SK-N-SH (cell line): Measurements from ENCODE around the gene GAP43. TPM values are rescaled to one million over a fixed set of nuclear protein-coding genes. Genes with fewer than 3 reads are reported as not detected.
A peak's percentile ranks its signal among the peaks of the same experiment; 100 is the strongest.

ENCODE experiments used
- CTCF ChIA-PET: fragments of 300-600, 350-600 bp; formaldehyde crosslinking; extraction: SDS; loops from one replicate; lab custom pipeline; 2021; lab: Yijun Ruan, JAX
- POLR2A ChIA-PET: fragments of 350-600 bp; sonication (Branson Sonifier 250); formaldehyde crosslinking; extraction: SDS; loops from one replicate; lab custom pipeline; 2020; ENCODE audit warnings: antibody characterized with exemption, inconsistent platforms; lab: Yijun Ruan, JAX
- DNase-seq: peaks from one replicate; pipeline ENCODE4 v3.0.0; 2012
- H2AFZ ChIP-seq: fragments of 200-600 bp; sonication (generic); 2 replicates; pipeline ENCODE4 v1.8.1; 2016; ENCODE audit warnings: antibody characterized with exemption, mild to moderate bottlenecking, low read depth
- H3F3A ChIP-seq: fragments of 200-600 bp; sonication (generic); replicated peaks from 2 replicates; pipeline ENCODE3; 2016; ENCODE audit warnings: antibody characterized with exemption, mild to moderate bottlenecking; ENCODE audit not compliant: insufficient read depth
- H3K27ac ChIP-seq, 2 experiments: fragments of 200-500 bp in 1 of 2; fragments of 200-600 bp in 1 of 2; sonication (Bioruptor generic) in 1 of 2; sonication (generic), shearing (Covaris generic) in 1 of 2; 2 replicates each; pipeline versions ENCODE4 v1.5.1 to v1.6.1; 2014 to 2016; ENCODE audit warnings: low read depth in 2 of 2, inconsistent platforms in 1 of 2, low read length in 1 of 2, mild to moderate bottlenecking in 1 of 2, mixed read lengths in 1 of 2
- H3K27me3 ChIP-seq: fragments of 200-600 bp; sonication (generic), shearing (Covaris generic); 2 replicates; pipeline ENCODE4 v1.6.1; 2016; ENCODE audit warnings: mixed run types; ENCODE audit not compliant: insufficient read depth
- H3K36me3 ChIP-seq, 2 experiments: fragments of 200-500 bp in 1 of 2; fragments of 200-600 bp in 1 of 2; sonication (Bioruptor generic) in 1 of 2; sonication (generic) in 1 of 2; replicated peaks in 1 of 2; 2 replicates each; pipeline versions ENCODE3 to v1.5.1; 2014 to 2016; ENCODE audit warnings: low read length in 1 of 2, mild to moderate bottlenecking in 1 of 2; ENCODE audit not compliant: insufficient read depth in 2 of 2, control insufficient read depth in 1 of 2
- H3K4me1 ChIP-seq, 2 experiments: fragments of 200-500 bp in 1 of 2; fragments of 200-600 bp in 1 of 2; sonication (Bioruptor generic) in 1 of 2; sonication (generic), shearing (Covaris generic) in 1 of 2; 2 replicates each; pipeline versions ENCODE4 v1.5.1 to v1.6.1; 2014 to 2016; ENCODE audit warnings: low read depth in 1 of 2, low read length in 1 of 2, mixed run types in 1 of 2; ENCODE audit not compliant: insufficient read depth in 2 of 2, control insufficient read depth in 1 of 2
- H3K4me2 ChIP-seq: fragments of 200-600 bp; sonication (generic), shearing (Covaris generic); 2 replicates; pipeline ENCODE4 v1.6.1; 2017; ENCODE audit warnings: mixed run types
- H3K4me3 ChIP-seq, 2 experiments: fragments of 200-500 bp in 1 of 2; fragments of 200-600 bp in 1 of 2; sonication (Bioruptor generic) in 1 of 2; sonication (generic), shearing (Covaris generic) in 1 of 2; 2 replicates each; pipeline versions ENCODE4 v1.5.1 to v1.8.1; 2014 to 2016; ENCODE audit warnings: low read depth in 2 of 2, inconsistent platforms in 1 of 2, low read length in 1 of 2, mild to moderate bottlenecking in 1 of 2, mixed read lengths in 1 of 2, moderate library complexity in 1 of 2
- H3K79me2 ChIP-seq: fragments of 200-600 bp; sonication (generic); 2 replicates; pipeline ENCODE4 v1.8.1; 2017; ENCODE audit warnings: mild to moderate bottlenecking; ENCODE audit not compliant: insufficient read depth
- H3K9ac ChIP-seq: fragments of 200-600 bp; sonication (generic); 2 replicates; pipeline ENCODE4 v1.6.1; 2017; ENCODE audit warnings: mixed run types
- H3K9me2 ChIP-seq: fragments of 200-600 bp; sonication (generic); 2 replicates; pipeline ENCODE4 v1.6.1; 2017; ENCODE audit warnings: mixed run types
- H3K9me3 ChIP-seq: fragments of 200-600 bp; sonication (generic); 2 replicates; pipeline ENCODE4 v1.6.1; 2017; ENCODE audit warnings: mixed run types, mild to moderate bottlenecking, moderate library complexity
- H4K20me1 ChIP-seq: fragments of 200-600 bp; sonication (generic); 2 replicates; pipeline ENCODE4 v1.6.1; 2017; ENCODE audit warnings: mild to moderate bottlenecking, mixed run types; ENCODE audit not compliant: insufficient read depth
- CHD2 ChIP-seq: fragments of 150-350 bp; IDR thresholded peaks from 2 replicates; pipeline ENCODE4 v1.6.1; 2018; ENCODE audit warnings: low read length; ENCODE audit not compliant: partially characterized antibody
- ELF1 ChIP-seq: IDR thresholded peaks from 2 replicates; pipeline ENCODE4 v1.4.0; 2012
- FOXM1 ChIP-seq: IDR thresholded peaks from 2 replicates; pipeline ENCODE4 v1.4.0; 2012; ENCODE audit warnings: low read depth, mild to moderate bottlenecking
- GATA2 ChIP-seq: sonication (generic); formaldehyde crosslinking; IDR thresholded peaks from 2 replicates; pipeline ENCODE4 v1.5.0; 2020; ENCODE audit warnings: mild to moderate bottlenecking, missing genetic modification reagents
- JUND ChIP-seq: IDR thresholded peaks from 2 replicates; pipeline ENCODE4 v1.4.0; 2012
- MEF2A ChIP-seq: IDR thresholded peaks from 2 replicates; pipeline ENCODE4 v1.4.0; 2012; ENCODE audit warnings: low read depth, borderline replicate concordance
- PBX3 ChIP-seq: IDR thresholded peaks from 2 replicates; pipeline ENCODE4; 2012
- POLR2AphosphoS5 ChIP-seq: IDR thresholded peaks from 2 replicates; pipeline ENCODE4 v1.6.1; 2012; ENCODE audit warnings: low read depth, low read length
- RAD21 ChIP-seq: IDR thresholded peaks from 2 replicates; pipeline ENCODE4 v1.6.1; 2012; ENCODE audit warnings: mild to moderate bottlenecking, low read length
- RCOR1 ChIP-seq: fragments of 150-350 bp; IDR thresholded peaks from 2 replicates; pipeline ENCODE4 v1.6.1; 2017; ENCODE audit warnings: antibody characterized with exemption, low read length
- REST ChIP-seq: IDR thresholded peaks from 2 replicates; pipeline ENCODE4 v1.6.1; 2012; ENCODE audit warnings: mild to moderate bottlenecking, low read depth, low read length, moderate library complexity
- RFX5 ChIP-seq: IDR thresholded peaks from 2 replicates; pipeline ENCODE4 v1.6.1; 2012; ENCODE audit warnings: mild to moderate bottlenecking, improper control_type of control experiment, low read length
- SMC3 ChIP-seq: IDR thresholded peaks from 2 replicates; pipeline ENCODE4 v1.6.1; 2012; ENCODE audit warnings: low read depth, low read length, improper control_type of control experiment
- TAF1 ChIP-seq: IDR thresholded peaks from 2 replicates; pipeline ENCODE4 v1.6.1; 2012; ENCODE audit warnings: low read depth, mild to moderate bottlenecking, low read length, moderate library complexity, borderline replicate concordance
- TEAD4 ChIP-seq: IDR thresholded peaks from 2 replicates; pipeline ENCODE4 v1.4.0; 2012; ENCODE audit warnings: mild to moderate bottlenecking, borderline replicate concordance; ENCODE audit not compliant: insufficient read depth
- USF1 ChIP-seq: IDR thresholded peaks from 2 replicates; pipeline ENCODE4 v1.4.0; 2012; ENCODE audit warnings: low read depth, borderline replicate concordance
- YY1 ChIP-seq: IDR thresholded peaks from 2 replicates; pipeline ENCODE4 v1.4.0; 2012; ENCODE audit warnings: low read depth, mild to moderate bottlenecking
- WGBS: methylation state at CpG from one replicate; pipeline ENCODE4 v1.1.6; 2017; ENCODE audit warnings: low lambda C conversion rate; 5-methylcytosine and 5-hydroxymethylcytosine counted together
- polyA plus RNA-seq, 3 experiments: library from polyadenylated mRNA; depleted of rRNA; stranded (reverse); fragments of >200 nt; gene quantifications; 2 replicates each; pipeline ENCODE4 v1.2.3, GENCODE V29; 2012
- TF ChIP-seq, protein P1 (sequence below): IDR thresholded peaks from 2 replicates; pipeline ENCODE4 v1.4.0; 2012; ENCODE audit warnings: low read depth
- TF ChIP-seq, protein P2 (sequence below): fragments of 150-350 bp; IDR thresholded peaks from 2 replicates; pipeline ENCODE4 v1.6.1; 2017; ENCODE audit warnings: antibody characterized with exemption, low read length, low read depth, borderline replicate concordance
- TF ChIP-seq, protein P3 (sequence below): IDR thresholded peaks from 2 replicates; pipeline ENCODE4 v1.4.0; 2012; ENCODE audit warnings: low read depth, borderline replicate concordance

GAP43 gene
- polyA plus RNA-seq, 1 of the 3 experiments (the other 2 are of a cell fraction) = 14.0 TPM

GRCh38 chr3:115713284-115713683 is 90.0 kb downstream of the GAP43 start (continued):
- no peak for TF ChIP-seq MEF2A
- TF ChIP-seq RCOR1 = peak; percentile 75
- TF ChIP-seq POLR2AphosphoS5 = peak; percentile 24; the same call in 1 of the 2 replicates
- peak; percentile 37 for TF ChIP-seq RAD21
- TF ChIP-seq GATA2 = peak; percentile 43; the same call in 1 of the 2 replicates
- TF ChIP-seq TAF1 = no peak
- TF ChIP-seq FOXM1 = no peak
- TF ChIP-seq RFX5 = no peak
- no peak for TF ChIP-seq ELF1
- peak; percentile 81 for TF ChIP-seq PBX3
- TF ChIP-seq, protein P1, sequence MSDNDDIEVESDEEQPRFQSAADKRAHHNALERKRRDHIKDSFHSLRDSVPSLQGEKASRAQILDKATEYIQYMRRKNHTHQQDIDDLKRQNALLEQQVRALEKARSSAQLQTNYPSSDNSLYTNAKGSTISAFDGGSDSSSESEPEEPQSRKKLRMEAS = no peak
- TF ChIP-seq, all 33 proteins: peak for 12

- Histone ChIP-seq H3K4me3 (no peak overlapping the region), H3K27ac (peak overlapping the region in 1 of 2 experiments; percentile 39; a peak in 2 of 4 replicates), H4K20me1 (no peaks in the 10 kb centered on the region), H3K79me2 (no peaks in the 10 kb centered on the region), H3F3A (peaks cover 19% of the 10 kb centered on the region), H3K36me3 (no peaks in the 10 kb centered on the region), H2AFZ (no peak overlapping the region), H3K4me2 (no peak overlapping the region), H3K9me2 (no peaks in the 10 kb centered on the region), H3K9me3 (no peaks in the 10 kb centered on the region), H3K27me3 (no peaks in the 10 kb centered on the region), H3K9ac (no peak overlapping the region), H3K4me1 (peaks cover 29 to 37% of the 10 kb centered on the region in 2 experiments; a peak in 3 of 4 replicates)
- WGBS = 96% methylated on average over 4 of the region's 4 CpGs
- CTCF ChIA-PET = interaction anchor here (0.9 to 6.8 kb wide), 6 partner anchors 13 to 621 kb away, joined by 3 to 41 read pairs (median 3); no protein-coding TSS in a partner anchor
- no peak for DNase-seq
- POLR2A ChIA-PET = no interaction called here
- no peak for TF ChIP-seq YY1
- no peak for TF ChIP-seq TEAD4
- TF ChIP-seq MEF2A = no peak
- no peak for TF ChIP-seq REST
- TF ChIP-seq PBX3 = no peak
- TF ChIP-seq POLR2AphosphoS5 = no peak
- TF ChIP-seq, protein P2, sequence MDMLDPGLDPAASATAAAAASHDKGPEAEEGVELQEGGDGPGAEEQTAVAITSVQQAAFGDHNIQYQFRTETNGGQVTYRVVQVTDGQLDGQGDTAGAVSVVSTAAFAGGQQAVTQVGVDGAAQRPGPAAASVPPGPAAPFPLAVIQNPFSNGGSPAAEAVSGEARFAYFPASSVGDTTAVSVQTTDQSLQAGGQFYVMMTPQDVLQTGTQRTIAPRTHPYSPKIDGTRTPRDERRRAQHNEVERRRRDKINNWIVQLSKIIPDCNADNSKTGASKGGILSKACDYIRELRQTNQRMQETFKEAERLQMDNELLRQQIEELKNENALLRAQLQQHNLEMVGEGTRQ = no peak
- no peak for TF ChIP-seq USF1
- TF ChIP-seq, protein P1 = no peak
- no peak for TF ChIP-seq JUND
- no peak for TF ChIP-seq SMC3
- TF ChIP-seq, protein P3, sequence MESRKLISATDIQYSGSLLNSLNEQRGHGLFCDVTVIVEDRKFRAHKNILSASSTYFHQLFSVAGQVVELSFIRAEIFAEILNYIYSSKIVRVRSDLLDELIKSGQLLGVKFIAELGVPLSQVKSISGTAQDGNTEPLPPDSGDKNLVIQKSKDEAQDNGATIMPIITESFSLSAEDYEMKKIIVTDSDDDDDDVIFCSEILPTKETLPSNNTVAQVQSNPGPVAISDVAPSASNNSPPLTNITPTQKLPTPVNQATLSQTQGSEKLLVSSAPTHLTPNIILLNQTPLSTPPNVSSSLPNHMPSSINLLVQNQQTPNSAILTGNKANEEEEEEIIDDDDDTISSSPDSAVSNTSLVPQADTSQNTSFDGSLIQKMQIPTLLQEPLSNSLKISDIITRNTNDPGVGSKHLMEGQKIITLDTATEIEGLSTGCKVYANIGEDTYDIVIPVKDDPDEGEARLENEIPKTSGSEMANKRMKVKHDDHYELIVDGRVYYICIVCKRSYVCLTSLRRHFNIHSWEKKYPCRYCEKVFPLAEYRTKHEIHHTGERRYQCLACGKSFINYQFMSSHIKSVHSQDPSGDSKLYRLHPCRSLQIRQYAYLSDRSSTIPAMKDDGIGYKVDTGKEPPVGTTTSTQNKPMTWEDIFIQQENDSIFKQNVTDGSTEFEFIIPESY = no peak
- TF ChIP-seq GATA2 = no peak
- no peak for TF ChIP-seq CHD2
- no peak for TF ChIP-seq RFX5
Observed at GRCh38 chr3:115715241-115715745, 92.0 kb downstream of the GAP43 start.
